Small intestine (tissue), 7 donors: ENCODE results near the gene ADGRG6. TPM values are rescaled to one million over a fixed set of nuclear protein-coding genes. Genes with fewer than 3 reads are reported as not detected.

Source experiments
- DNase-seq, 2 donors: peaks; one replicate each; pipeline versions ENCODE4 v3.0.0 to v3.0.0-alpha.2; 2013
- FAIRE-seq: peaks from 2 replicates; lab custom pipeline; 2012; peaks lifted over from hg19 to GRCh38; lab: Jason Lieb, UNC
- H3K27ac ChIP-seq, 3 donors: one replicate each; pipeline ENCODE4 v1.5.1; 2013; ENCODE audit warnings: low read length in 2 of 3, mild to moderate bottlenecking in 2 of 3, control low read depth in 1 of 3, inconsistent platforms in 1 of 3, low read depth in 1 of 3, moderate library complexity in 1 of 3
- H3K27me3 ChIP-seq, 3 donors: one replicate each; pipeline ENCODE4 v1.6.1; 2013; ENCODE audit warnings: low read length in 3 of 3, inconsistent platforms in 1 of 3; ENCODE audit not compliant: control insufficient read depth in 3 of 3, insufficient read depth in 3 of 3
- H3K36me3 ChIP-seq, 3 donors: one replicate each; pipeline ENCODE4 v1.6.1; 2013; ENCODE audit warnings: low read length in 3 of 3, inconsistent platforms in 1 of 3, low read depth in 1 of 3, mild to moderate bottlenecking in 1 of 3, moderate library complexity in 1 of 3; ENCODE audit not compliant: control insufficient read depth in 3 of 3, insufficient read depth in 2 of 3
- H3K4me1 ChIP-seq, 3 donors: one replicate each; pipeline ENCODE4 v1.6.1; 2013; ENCODE audit warnings: low read length in 2 of 3, inconsistent platforms in 1 of 3, low read depth in 1 of 3, mild to moderate bottlenecking in 1 of 3, moderate library complexity in 1 of 3; ENCODE audit not compliant: control insufficient read depth in 3 of 3, insufficient read depth in 2 of 3
- H3K4me3 ChIP-seq, 3 donors: one replicate each; pipeline ENCODE4 v1.5.1; 2013; ENCODE audit warnings: low read length in 3 of 3, control low read depth in 1 of 3, inconsistent platforms in 1 of 3, low read depth in 1 of 3, mild to moderate bottlenecking in 1 of 3, moderate library complexity in 1 of 3
- H3K9me3 ChIP-seq, 2 donors: one replicate each; pipeline ENCODE4 v1.6.1; 2013; ENCODE audit warnings: low read depth in 1 of 2, low read length in 1 of 2; ENCODE audit not compliant: control insufficient read depth in 2 of 2, insufficient read depth in 1 of 2
- WGBS, 3 donors: extraction: QIAGEN DNeasy Blood & Tissue Kit; methylation state at CpG; one replicate each; pipeline ENCODE4 v1.1.7; 2013; 5-methylcytosine and 5-hydroxymethylcytosine counted together
- polyA plus RNA-seq, 4 donors: library from polyadenylated mRNA; stranded (reverse) in 3 of 4; unstranded in 1 of 4; fragments of 200-250 nt in 3 of 4; fragments of 120-200 nt in 1 of 4; gene quantifications; one replicate each; pipeline versions ENCODE4 v1.2.1 to v1.2.3, GENCODE V29; 2013
- donor health status: healthy with polysubstance abuse.
- donor health status: control.
- donor health status: control.
- donor health status: Bipolar disorder and iron deficiency.
- donor health status: healthy.

Gene ADGRG6
- polyA plus RNA-seq, 4 donors: 5.4 to 25.8 (median 11.1) TPM

GRCh38 chr6:142380626-142381025, 78.8 kb downstream of the ADGRG6 start:
- no peaks in the 10 kb centered on the region for H3K36me3 ChIP-seq
- no peak overlapping the region for H3K27ac ChIP-seq
- no peaks in the 10 kb centered on the region for H3K9me3 ChIP-seq
- H3K4me1 ChIP-seq: peaks cover 3 to 12% (median 12%) of the 10 kb centered on the region in 3 donors
- DNase-seq (no peak), FAIRE-seq (no peak)
- 79 to 95% (median 82%) methylated on average over 4 of the region's 4 CpGs for WGBS, 3 donors
- no peaks in the 10 kb centered on the region for H3K27me3 ChIP-seq
- H3K4me3 ChIP-seq: no peak overlapping the region

GRCh38 chr6:142381181-142381580, 79.4 kb downstream of the ADGRG6 start:
- H3K4me3 ChIP-seq: no peak overlapping the region
- DNase-seq: no peak
- no peaks in the 10 kb centered on the region for H3K36me3 ChIP-seq
- H3K9me3 ChIP-seq: no peaks in the 10 kb centered on the region
- no peaks in the 10 kb centered on the region for H3K27me3 ChIP-seq
- peaks cover 3 to 12% (median 12%) of the 10 kb centered on the region in 3 donors for H3K4me1 ChIP-seq
- no peak for FAIRE-seq
- 61 to 84% (median 76%) methylated on average over 2 of the region's 2 CpGs for WGBS, 3 donors
- H3K27ac ChIP-seq: no peak overlapping the region

GRCh38 chr6:142381845-142382378, 80.1 kb downstream of the ADGRG6 start:
- DNase-seq (no peak), FAIRE-seq (no peak)
- Histone ChIP-seq H3K4me1 (peaks cover 3 to 12% (median 9%) of the 10 kb centered on the region in 3 donors), H3K27ac (no peak overlapping the region), H3K9me3 (no peaks in the 10 kb centered on the region), H3K36me3 (peaks cover 0 to 4% (median 3%) of the 10 kb centered on the region in 3 donors), H3K4me3 (no peak overlapping the region), H3K27me3 (no peaks in the 10 kb centered on the region)
- WGBS, 3 donors: 83 to 92% (median 84%) methylated on average over 5 of the region's 5 CpGs

- no peak overlapping the region for H3K4me3 ChIP-seq
- WGBS, 3 donors: 67 to 73% (median 69%) methylated on average over 4 of the region's 4 CpGs
- FAIRE-seq: no peak
- H3K27ac ChIP-seq: no peak overlapping the region
- H3K36me3 ChIP-seq: peaks cover 0 to 4% (median 3%) of the 10 kb centered on the region in 3 donors
- H3K27me3 ChIP-seq: no peaks in the 10 kb centered on the region
- H3K9me3 ChIP-seq: no peaks in the 10 kb centered on the region
- H3K4me1 ChIP-seq: no peaks in the 10 kb centered on the region
- no peak for DNase-seq
These were observed 82.9 kb downstream of the ADGRG6 start for GRCh38 chr6:142384519-142385254.

- Histone ChIP-seq H3K27ac (no peak overlapping the region), H3K4me3 (no peak overlapping the region), H3K4me1 (no peaks in the 10 kb centered on the region), H3K36me3 (peaks cover 0 to 4% (median 3%) of the 10 kb centered on the region in 3 donors), H3K27me3 (no peaks in the 10 kb centered on the region), H3K9me3 (no peaks in the 10 kb centered on the region)
- FAIRE-seq: no peak
- no peak for DNase-seq
- whole genome bisulfite sequencing, 3 donors: 89 to 91% (median 91%) methylated on average over 2 of the region's 2 CpGs
These were observed 83.5 kb downstream of the ADGRG6 start for GRCh38 chr6:142385352-142385751.

- no peak overlapping the region for H3K27ac ChIP-seq
- WGBS, 3 donors: 94 to 97% (median 94%) methylated on average over 4 of the region's 4 CpGs
- H3K27me3 ChIP-seq: no peaks in the 10 kb centered on the region
- no peaks in the 10 kb centered on the region for H3K4me1 ChIP-seq
- H3K9me3 ChIP-seq: no peaks in the 10 kb centered on the region
- DNase-seq: no peak
- H3K36me3 ChIP-seq: peaks cover 0 to 4% (median 3%) of the 10 kb centered on the region in 3 donors
- H3K4me3 ChIP-seq: no peak overlapping the region
- no peak for FAIRE-seq
These were observed 84.8 kb downstream of the ADGRG6 start for GRCh38 chr6:142386657-142387056.

GRCh38 chr6:142387997-142388815, 86.4 kb downstream of the ADGRG6 start:
- peaks cover 0 to 4% (median 3%) of the 10 kb centered on the region in 3 donors for H3K36me3 ChIP-seq
- no peak overlapping the region for H3K27ac ChIP-seq
- H3K4me1 ChIP-seq: no peaks in the 10 kb centered on the region
- DNase-seq (peak; percentile 55 to 62), FAIRE-seq (no peak)
- 22 to 32% (median 28%) methylated on average over 4 of the region's 4 CpGs for WGBS, 3 donors
- H3K27me3 ChIP-seq: no peaks in the 10 kb centered on the region
- no peaks in the 10 kb centered on the region for H3K9me3 ChIP-seq
- no peak overlapping the region for H3K4me3 ChIP-seq

- DNase-seq (no peak), FAIRE-seq (no peak)
- no peak overlapping the region for H3K27ac ChIP-seq
- 79 to 82% (median 81%) methylated on average over 3 of the region's 3 CpGs for WGBS, 3 donors
- peaks cover 0 to 3% (median 0%) of the 10 kb centered on the region in 3 donors for H3K4me1 ChIP-seq
- no peak overlapping the region for H3K4me3 ChIP-seq
- no peaks in the 10 kb centered on the region for H3K9me3 ChIP-seq
- H3K36me3 ChIP-seq: peaks cover 0 to 9% (median 0%) of the 10 kb centered on the region in 3 donors
- no peaks in the 10 kb centered on the region for H3K27me3 ChIP-seq
These were observed 93.5 kb downstream of the ADGRG6 start for GRCh38 chr6:142395266-142395665.
